GM21825 (cell line): ENCODE measurements around the gene CTSL.
"Not testable (repeated sequence)": the region's sequence is repeated elsewhere in the genome, so short reads cannot be mapped to it uniquely, and the experiment has no call there.

Experiments used
- ATAC-seq: cut with Tn5 transposase; IDR thresholded peaks from one replicate; pipeline ENCODE4 v1.9.1; 2021; ENCODE audit warnings: mild to moderate bottlenecking, moderate library complexity; ENCODE audit not compliant: unreplicated experiment

The CTSL gene

GRCh38 chr9:87718852-87719612 is 6.9 kb upstream of the CTSL start:
- ATAC-seq: no peak

GRCh38 chr9:87720173-87720572 is 5.7 kb upstream of the CTSL start:
- ATAC-seq: no peak

DNA sequence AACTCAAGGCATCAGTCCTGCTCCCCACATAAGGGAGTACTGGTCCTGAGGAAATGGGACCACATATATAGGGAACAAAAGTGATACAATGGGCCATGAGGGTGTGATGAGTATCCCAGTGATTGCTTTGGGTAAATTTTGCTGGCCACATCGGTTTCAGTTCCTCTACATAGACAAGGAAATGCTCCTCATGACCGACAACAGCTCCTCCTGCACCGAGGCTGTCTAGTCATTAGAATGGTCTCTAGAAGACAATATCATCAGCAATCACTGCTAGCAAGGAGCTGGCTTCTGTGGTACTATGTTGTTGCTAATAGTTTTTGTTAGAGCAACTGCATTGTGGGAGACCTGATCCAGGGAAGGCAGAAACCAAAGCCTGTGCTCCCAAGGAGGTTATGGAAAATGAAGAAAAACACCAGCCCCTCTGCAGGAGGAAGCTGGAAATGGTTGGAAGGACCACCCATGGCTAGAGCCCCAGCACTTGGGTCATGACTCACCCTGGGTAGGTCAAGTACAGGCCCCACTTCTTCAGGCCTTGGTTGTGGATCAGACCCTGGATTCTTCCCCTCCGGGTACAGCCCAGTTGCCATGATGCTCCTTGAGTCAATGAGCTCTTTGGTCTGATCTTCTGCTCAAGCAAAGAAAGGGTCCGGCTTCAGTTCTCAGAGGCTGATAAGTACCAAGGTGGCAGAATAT is 3.4 kb upstream of the CTSL start:
- no peak for ATAC-seq

DNA sequence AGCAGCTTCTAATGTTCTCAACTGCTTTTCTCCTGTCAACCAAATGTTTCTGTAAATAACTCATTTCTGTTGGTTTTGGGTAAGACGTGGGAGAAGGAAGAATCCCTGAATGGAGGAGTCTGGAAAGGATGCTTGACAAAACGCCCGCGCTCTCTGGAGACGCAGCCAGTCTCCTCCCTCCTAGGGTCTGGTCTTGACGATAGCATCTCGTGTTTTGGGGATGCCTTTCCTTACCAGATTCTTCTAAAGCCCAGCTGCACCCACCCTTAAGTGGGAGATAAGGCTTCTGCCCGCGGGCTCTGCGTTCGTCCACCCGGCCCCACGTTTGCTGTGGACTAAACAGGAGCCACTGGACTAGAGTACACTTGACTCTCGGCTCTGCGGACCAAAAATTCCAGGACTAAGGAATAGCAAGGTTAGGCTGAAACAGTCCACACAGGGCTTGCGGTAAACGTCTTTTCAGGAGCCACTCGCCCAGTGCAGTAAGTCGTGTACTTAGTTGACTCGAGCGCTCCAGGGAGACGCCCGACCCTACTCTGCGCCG is 491 bp upstream of the CTSL start:
- ATAC-seq: no peak

DNA sequence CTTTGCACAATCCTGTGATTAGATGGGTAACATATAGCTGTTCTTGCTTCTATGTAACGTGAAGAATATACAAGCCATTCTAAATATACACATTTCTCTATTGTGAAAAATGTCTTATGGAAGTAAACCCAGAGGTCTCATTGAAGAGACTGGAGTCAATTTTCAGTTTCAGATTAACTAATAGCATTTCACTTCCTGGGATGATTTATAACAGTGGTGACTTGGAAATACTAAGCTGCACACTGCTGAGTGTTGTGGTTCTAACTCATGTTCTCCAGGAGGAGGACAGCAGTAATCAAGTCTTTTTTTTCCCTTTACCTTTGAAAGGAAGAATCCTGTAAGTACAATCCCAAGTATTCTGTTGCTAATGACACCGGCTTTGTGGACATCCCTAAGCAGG is 3.3 kb downstream of the CTSL start:
- ATAC-seq: no peak

DNA sequence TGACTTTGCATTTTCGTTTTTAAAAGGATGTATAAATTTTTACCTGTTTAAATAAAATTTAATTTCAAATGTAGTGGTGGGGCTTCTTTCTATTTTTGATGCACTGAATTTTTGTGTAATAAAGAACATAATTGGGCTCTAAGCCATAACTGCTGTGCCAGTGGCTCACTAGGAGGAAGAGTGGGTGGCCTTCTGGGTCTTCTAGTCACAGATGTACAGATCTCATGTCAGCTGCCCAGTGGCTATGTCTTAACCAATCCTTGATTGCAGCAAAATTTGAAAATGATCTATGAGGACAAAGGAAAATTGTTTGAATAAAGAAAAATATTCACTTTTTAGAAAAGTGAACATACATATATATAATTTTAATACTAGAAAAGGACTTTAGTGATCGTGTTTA is 5.4 kb downstream of the CTSL start:
- ATAC-seq: no peak

DNA sequence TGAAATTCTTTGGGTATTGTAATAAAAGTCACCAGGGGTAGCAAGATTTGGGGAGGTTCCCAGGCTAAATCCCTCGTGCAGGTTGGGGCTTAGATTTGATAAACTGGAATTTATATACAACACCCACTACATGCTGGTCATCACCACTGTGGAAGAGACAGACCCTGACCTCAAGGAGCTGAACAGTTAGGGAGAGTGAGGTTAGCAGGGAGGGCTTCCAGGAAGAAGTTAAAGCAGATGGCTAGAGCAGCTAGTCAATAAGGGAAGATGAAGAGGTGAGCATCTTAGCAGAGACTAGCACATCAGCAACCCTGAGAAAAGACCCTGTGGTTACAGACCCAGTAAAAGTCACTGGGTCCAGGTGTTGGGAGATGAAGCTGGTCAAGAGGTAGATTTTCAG is 6.4 kb downstream of the CTSL start:
- no peak for ATAC-seq

DNA sequence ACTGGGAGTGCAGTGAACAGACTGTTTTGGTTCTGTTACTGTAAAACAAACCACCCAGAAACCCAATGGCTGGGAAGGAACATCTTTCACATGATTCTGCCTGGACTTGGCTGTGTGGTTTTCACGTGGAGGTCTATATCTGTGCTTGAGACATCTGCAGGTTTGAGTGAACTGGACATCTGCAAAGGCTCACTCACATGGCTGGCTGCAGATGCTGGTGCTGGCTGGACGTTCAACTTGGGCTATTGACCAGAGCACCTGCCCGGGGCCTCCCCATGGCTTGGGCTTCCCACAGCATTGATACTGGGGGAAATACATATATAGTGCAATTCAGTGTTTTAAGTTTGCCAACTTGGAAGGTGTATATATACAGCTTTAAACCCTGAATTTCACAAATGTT is 6.8 kb downstream of the CTSL start:
- no peak for ATAC-seq

GRCh38 chr9:87733273-87734052 is 7.5 kb downstream of the CTSL start:
- no peak for ATAC-seq

GRCh38 chr9:87734106-87734505 is 8.2 kb downstream of the CTSL start:
- no peak for ATAC-seq

- ATAC-seq: no peak
Observed at GRCh38 chr9:87739546-87739945, 13.6 kb downstream of the CTSL start.

GRCh38 chr9:87740209-87740608 is 14.3 kb downstream of the CTSL start:
- ATAC-seq: no peak

DNA sequence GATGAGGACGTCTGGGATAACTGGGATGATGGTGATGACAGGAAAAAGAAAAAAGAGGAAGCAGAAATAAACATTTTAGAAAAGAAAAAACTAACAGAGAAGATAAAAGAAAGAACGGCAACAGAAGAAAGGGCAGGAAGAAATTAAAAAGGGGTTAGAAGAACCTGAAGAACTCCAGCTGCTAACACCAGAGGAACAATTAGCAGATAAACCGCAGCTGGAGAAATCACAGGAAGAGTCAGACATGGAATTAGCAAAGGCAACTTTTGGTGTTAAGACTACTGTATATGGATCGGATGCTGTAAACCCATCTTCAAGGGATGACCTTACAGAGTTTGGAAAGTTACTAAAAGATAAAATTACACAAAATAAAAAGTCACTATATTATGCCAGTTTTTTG is 15.4 kb downstream of the CTSL start:
- ATAC-seq: no peak

GRCh38 chr9:87741891-87742290 is 16.0 kb downstream of the CTSL start:
- no peak for ATAC-seq

DNA sequence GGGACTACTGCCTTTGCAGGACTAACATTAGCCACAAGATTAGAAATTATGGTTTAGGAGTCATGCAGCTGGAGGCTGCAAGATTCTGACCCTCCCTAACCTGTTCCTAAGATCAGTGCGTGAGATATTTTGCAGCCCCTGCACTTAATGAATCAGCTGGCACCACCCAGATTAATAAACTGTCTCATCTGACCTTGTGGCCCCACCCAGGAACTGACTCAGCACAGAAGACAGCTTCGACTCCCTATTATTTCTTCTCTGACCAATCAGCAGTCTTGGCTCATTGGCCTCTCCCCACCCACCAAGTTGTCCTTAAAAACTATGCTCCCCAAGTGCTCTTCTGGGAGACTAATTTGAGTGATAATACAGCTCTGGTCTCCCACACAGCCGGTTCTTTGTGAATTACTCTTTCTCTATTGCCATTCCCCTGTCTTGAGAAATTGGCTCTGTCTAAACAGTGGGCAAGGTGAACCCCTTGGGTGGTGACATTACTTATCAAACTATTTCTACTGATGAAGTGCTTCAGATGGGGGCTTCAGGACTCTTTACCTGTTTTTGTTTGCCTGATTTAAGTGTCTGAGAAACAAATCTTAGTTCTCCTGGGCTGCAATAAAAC is 17.0 kb downstream of the CTSL start:
- no peak for ATAC-seq

DNA sequence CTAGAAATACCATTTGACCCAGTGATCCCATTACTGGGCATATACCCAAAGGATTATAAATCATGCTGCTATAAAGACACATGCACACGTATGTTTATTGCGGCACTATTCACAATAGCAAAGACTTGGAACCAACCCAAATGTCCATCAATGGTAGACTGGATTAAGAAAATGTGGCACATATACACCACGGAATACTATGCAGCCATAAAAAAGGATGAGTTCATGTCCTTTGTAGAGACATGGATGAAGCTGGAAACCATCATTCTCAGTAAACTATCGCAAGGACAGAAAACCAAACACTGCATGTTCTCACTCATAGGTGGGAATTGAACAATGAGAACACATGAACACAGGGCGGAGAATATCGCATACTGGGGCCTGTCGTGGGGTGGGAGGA is 18.3 kb downstream of the CTSL start:
- ATAC-seq: not testable (repeated sequence)

DNA sequence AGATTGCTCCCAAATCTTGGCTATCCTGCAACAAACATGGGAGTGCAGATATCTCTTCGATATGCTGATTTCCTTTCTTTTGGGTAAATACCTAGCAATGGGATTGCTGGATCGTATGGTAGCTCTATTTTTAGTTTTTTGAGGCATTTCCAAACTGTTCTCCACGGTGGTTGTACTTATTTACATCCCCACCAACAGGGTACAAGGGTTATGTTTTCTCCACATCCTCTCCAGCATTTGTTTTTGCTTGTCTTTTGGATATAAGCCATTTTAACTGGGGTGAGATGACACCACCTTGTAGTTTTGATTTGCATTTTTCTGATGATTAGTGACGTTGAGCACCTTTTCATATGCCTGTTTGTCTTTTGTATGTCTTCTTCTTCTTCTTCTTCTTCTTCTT is 20.3 kb downstream of the CTSL start:
- ATAC-seq: no peak

DNA sequence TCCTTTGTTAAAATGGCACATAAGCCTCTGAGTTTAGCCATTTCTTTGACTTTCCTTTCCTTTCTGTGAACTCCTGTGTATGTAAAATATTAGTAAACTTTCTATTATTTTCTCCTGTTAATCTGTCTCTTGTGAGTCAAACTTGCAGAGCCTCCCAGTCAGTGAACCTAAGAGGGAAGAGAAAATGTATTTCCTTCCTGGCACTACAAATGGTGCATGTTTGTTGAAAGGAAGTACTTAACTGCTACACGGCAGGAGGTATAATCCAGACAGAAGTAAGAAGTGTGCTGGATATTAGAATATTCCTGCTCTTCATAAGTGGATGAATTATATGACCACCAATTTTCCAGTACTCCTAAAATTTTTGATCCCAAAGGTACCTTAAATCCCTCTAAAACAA is 23.0 kb downstream of the CTSL start:
- no peak for ATAC-seq

DNA sequence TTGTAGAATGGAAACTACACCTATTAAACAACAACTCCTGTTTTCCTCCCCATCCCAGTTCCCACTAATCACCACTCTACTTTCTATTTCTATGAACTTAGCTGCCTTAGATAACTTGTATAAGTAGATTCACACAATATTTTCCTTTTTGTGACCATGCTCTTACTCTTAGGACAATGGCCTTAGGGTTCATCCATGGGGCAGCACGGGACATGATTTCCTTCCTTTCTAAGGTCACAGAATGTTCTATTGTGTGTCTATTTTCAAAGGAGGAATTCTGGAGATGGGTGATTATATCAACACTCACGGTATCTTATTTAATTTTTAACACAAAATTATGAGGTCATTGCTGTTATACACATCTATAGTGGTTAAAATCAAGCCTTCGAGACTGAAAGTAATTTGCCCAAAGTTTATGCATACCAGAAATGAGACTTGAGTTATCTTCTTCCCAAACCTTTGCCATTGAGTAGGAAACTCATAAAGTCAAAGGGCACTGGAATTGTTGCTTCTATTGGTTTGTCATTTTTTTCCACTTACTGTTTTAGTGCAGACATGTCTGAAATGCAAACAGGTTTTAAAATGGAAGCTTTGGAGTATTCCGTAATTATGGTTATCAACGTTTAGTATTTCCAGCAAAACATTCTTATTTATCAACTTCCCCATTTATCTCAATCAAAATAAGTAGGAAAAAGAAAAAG is 23.6 kb downstream of the CTSL start:
- ATAC-seq: no peak

GRCh38 chr9:87750726-87751125 is 24.8 kb downstream of the CTSL start:
- ATAC-seq: no peak

- no peak for ATAC-seq
Observed at GRCh38 chr9:87751423-87751822, 25.5 kb downstream of the CTSL start.
